ENCODE data around the gene COG4. TPM values are rescaled to one million over a fixed set of nuclear protein-coding genes. Genes with fewer than 3 reads are reported as not detected.

The COG4 gene
- total RNA-seq, 2 experiments from 2014 or later = 59.8 to 70.8 TPM

- Mint-ChIP-seq H3K4me1 (peaks cover 21% of the 10 kb centered on the region), H3K4me3 (no peak overlapping the region), H3K36me3 (ENCODE audit: low read depth) (peaks cover 61% of the 10 kb centered on the region), H3K9me3 (peaks cover 2% of the 10 kb centered on the region), H3K27me3 (no peaks in the 10 kb centered on the region), H3K27ac (peak overlapping the region; percentile 63)
- POLR2A ChIA-PET = no interaction called here
- no peak for DNase-seq
- CTCF ChIA-PET = interaction anchor here (0.6 to 1.4 kb wide), 4 partner anchors 8 to 105 kb away, joined by 3 to 5 read pairs (median 4); no protein-coding TSS in a partner anchor
These were observed 29.6 kb downstream of the COG4 start for GRCh38 chr16:70493802-70494201.

GRCh38 chr16:70490261-70490660 lies 33.1 kb downstream of the COG4 start:
- no peak overlapping the region for H3K4me3 Mint-ChIP-seq
- no peak for DNase-seq
- no peak overlapping the region for H3K27ac Mint-ChIP-seq
- ChIA-PET CTCF (interaction anchor here (0.6 to 3.8 kb wide), 3 partner anchors 9 to 84 kb away, joined by 3 to 14 read pairs (median 4); no protein-coding TSS in a partner anchor), POLR2A (no interaction called here)
- H3K27me3 Mint-ChIP-seq = no peaks in the 10 kb centered on the region
- H3K9me3 Mint-ChIP-seq = peaks cover 2% of the 10 kb centered on the region
- H3K36me3 Mint-ChIP-seq (ENCODE audit: low read depth) = peaks cover 36% of the 10 kb centered on the region
- peaks cover 17% of the 10 kb centered on the region for H3K4me1 Mint-ChIP-seq

GRCh38 chr16:70484867-70485266 lies 38.5 kb downstream of the COG4 start:
- H3K36me3 Mint-ChIP-seq (ENCODE audit: low read depth) = peaks cover 20% of the 10 kb centered on the region
- no peaks in the 10 kb centered on the region for H3K27me3 Mint-ChIP-seq
- no peak overlapping the region for H3K4me3 Mint-ChIP-seq
- H3K27ac Mint-ChIP-seq = peak overlapping the region; percentile 19
- H3K4me1 Mint-ChIP-seq = no peaks in the 10 kb centered on the region
- no peak for DNase-seq
- POLR2A ChIA-PET = no interaction called here
- CTCF ChIA-PET = interaction anchor here (0.6 to 1.5 kb wide), 2 partner anchors 12 to 66 kb away, joined by 3 read pairs; no protein-coding TSS in a partner anchor
- H3K9me3 Mint-ChIP-seq = no peaks in the 10 kb centered on the region

- H3K4me1 Mint-ChIP-seq = peaks cover 3% of the 10 kb centered on the region
These were observed 39.9 kb downstream of the COG4 start for GRCh38 chr16:70483426-70483825.

GRCh38 chr16:70482624-70483023 lies 40.7 kb downstream of the COG4 start:
- Mint-ChIP-seq H3K9me3 (no peaks in the 10 kb centered on the region), H3K4me1 (peaks cover 8% of the 10 kb centered on the region), H3K27me3 (no peaks in the 10 kb centered on the region), H3K36me3 (ENCODE audit: low read depth) (peaks cover 18% of the 10 kb centered on the region), H3K4me3 (no peak overlapping the region), H3K27ac (no peak overlapping the region)
- ChIA-PET CTCF (interaction anchor here (1.1 kb wide), 1 partner anchor 39 kb away, joined by 5 read pairs; no protein-coding TSS in a partner anchor), POLR2A (no interaction called here)
- no peak for DNase-seq

More at GRCh38 chr16:70483426-70483825, 39.9 kb downstream of the COG4 start:
- CTCF ChIA-PET = interaction anchor here (0.6 to 1.5 kb wide), 7 partner anchors 11 to 157 kb away, joined by 3 to 5 read pairs (median 3); no protein-coding TSS in a partner anchor
- no peaks in the 10 kb centered on the region for H3K9me3 Mint-ChIP-seq
- H3K27ac Mint-ChIP-seq = no peak overlapping the region
- no peaks in the 10 kb centered on the region for H3K27me3 Mint-ChIP-seq
- no peak for DNase-seq
- H3K36me3 Mint-ChIP-seq (ENCODE audit: low read depth) = peaks cover 18% of the 10 kb centered on the region
- H3K4me3 Mint-ChIP-seq = no peak overlapping the region
- POLR2A ChIA-PET = no interaction called here

GRCh38 chr16:70481929-70482536 lies 41.3 kb downstream of the COG4 start:
- no peak overlapping the region for H3K27ac Mint-ChIP-seq
- peaks cover 10% of the 10 kb centered on the region for H3K4me1 Mint-ChIP-seq
- ChIA-PET CTCF (interaction anchor here (1.5 kb wide), 1 partner anchor 8 kb away, joined by 4 read pairs; no protein-coding TSS in a partner anchor), POLR2A (no interaction called here)
- no peak overlapping the region for H3K4me3 Mint-ChIP-seq
- H3K36me3 Mint-ChIP-seq (ENCODE audit: low read depth) = peaks cover 20% of the 10 kb centered on the region
- no peaks in the 10 kb centered on the region for H3K27me3 Mint-ChIP-seq
- DNase-seq = no peak
- no peaks in the 10 kb centered on the region for H3K9me3 Mint-ChIP-seq

GRCh38 chr16:70480127-70481105 lies 42.9 kb downstream of the COG4 start:
- no peak overlapping the region for H3K27ac Mint-ChIP-seq
- CTCF ChIA-PET = interaction anchor here (1.5 to 3.0 kb wide), 2 partner anchors 9 to 11 kb away, joined by 4 to 14 read pairs; no protein-coding TSS in a partner anchor
- H3K4me3 Mint-ChIP-seq = no peak overlapping the region
- H3K36me3 Mint-ChIP-seq (ENCODE audit: low read depth) = peaks cover 14% of the 10 kb centered on the region
- no peaks in the 10 kb centered on the region for H3K9me3 Mint-ChIP-seq
- peaks cover 21% of the 10 kb centered on the region for H3K4me1 Mint-ChIP-seq
- H3K27me3 Mint-ChIP-seq = no peaks in the 10 kb centered on the region
- POLR2A ChIA-PET = no interaction called here
- DNase-seq = no peak

GRCh38 chr16:70478912-70479341 lies 44.4 kb downstream of the COG4 start:
- ChIA-PET POLR2A (no interaction called here), CTCF (interaction anchor here (1.4 to 3.0 kb wide), 4 partner anchors 9 to 84 kb away, joined by 4 to 14 read pairs (median 8); no protein-coding TSS in a partner anchor)
- Mint-ChIP-seq H3K27ac (no peak overlapping the region), H3K4me1 (peaks cover 21% of the 10 kb centered on the region), H3K9me3 (no peaks in the 10 kb centered on the region), H3K36me3 (ENCODE audit: low read depth) (peaks cover 14% of the 10 kb centered on the region), H3K27me3 (no peaks in the 10 kb centered on the region), H3K4me3 (no peak overlapping the region)
- no peak for DNase-seq

GRCh38 chr16:70478169-70478568 lies 45.2 kb downstream of the COG4 start:
- Mint-ChIP-seq H3K27me3 (no peaks in the 10 kb centered on the region), H3K4me1 (peaks cover 21% of the 10 kb centered on the region), H3K36me3 (ENCODE audit: low read depth) (peaks cover 7% of the 10 kb centered on the region), H3K27ac (peak overlapping the region; percentile 28), H3K4me3 (no peak overlapping the region), H3K9me3 (no peaks in the 10 kb centered on the region)
- CTCF ChIA-PET = interaction anchor here (0.5 to 3.0 kb wide), 5 partner anchors 9 to 83 kb away, joined by 3 to 14 read pairs (median 7); no protein-coding TSS in a partner anchor
- no peak for DNase-seq
- POLR2A ChIA-PET = no interaction called here

GRCh38 chr16:70476272-70477020 lies 46.9 kb downstream of the COG4 start:
- Mint-ChIP-seq H3K4me3 (no peak overlapping the region), H3K9me3 (no peaks in the 10 kb centered on the region), H3K36me3 (ENCODE audit: low read depth) (peaks cover 2% of the 10 kb centered on the region), H3K27ac (peak overlapping the region; percentile 84), H3K27me3 (no peaks in the 10 kb centered on the region), H3K4me1 (peaks cover 21% of the 10 kb centered on the region)
- POLR2A ChIA-PET = interaction anchor here (0.6 to 1.0 kb wide), 2 partner anchors 49 to 113 kb away, joined by 3 read pairs; no protein-coding TSS in a partner anchor
- peak; percentile 24 for DNase-seq
- CTCF ChIA-PET = interaction anchor here (2.7 kb wide), 2 partner anchors 17 to 82 kb away, joined by 7 to 8 read pairs; no protein-coding TSS in a partner anchor

GRCh38 chr16:70475054-70475871 lies 48.1 kb downstream of the COG4 start:
- POLR2A ChIA-PET = no interaction called here
- no peak for DNase-seq
- Mint-ChIP-seq H3K9me3 (no peaks in the 10 kb centered on the region), H3K36me3 (ENCODE audit: low read depth) (peaks cover 2% of the 10 kb centered on the region), H3K4me1 (peaks cover 21% of the 10 kb centered on the region), H3K27me3 (no peaks in the 10 kb centered on the region), H3K4me3 (no peak overlapping the region), H3K27ac (peak overlapping the region; percentile 36)
- CTCF ChIA-PET = interaction anchor here (1.1 kb wide), 1 partner anchor 26 kb away, joined by 3 read pairs; no protein-coding TSS in a partner anchor

Measured in activated CD4-positive, alpha-beta T cell treated with anti-CD3 and anti-CD28 coated beads, Interleukin-2, amount 10 ng/mL, durations not matched to agents 7 days and 5 days (primary cell).